Nephron progenitor cell (in vitro differentiated cells): Measurements from ENCODE around the gene PRR9.
A peak's percentile ranks its signal among the peaks of the same experiment; 100 is the strongest.

ENCODE experiments used
- DNase-seq: peaks from one replicate; pipeline ENCODE4 v3.0.0; 2021
- H3K27ac Mint-ChIP-seq: 2 replicates; pipeline ENCODE4 v1.8.0; 2021; ENCODE audit warnings: mild to moderate bottlenecking, moderate library complexity, mixed read lengths
- H3K27me3 Mint-ChIP-seq: 2 replicates; pipeline ENCODE4 v1.8.0; 2021; ENCODE audit warnings: mild to moderate bottlenecking, low read depth, mixed read lengths; ENCODE audit not compliant: poor library complexity
- H3K36me3 Mint-ChIP-seq: 2 replicates; pipeline ENCODE4 v1.8.0; 2021; ENCODE audit warnings: low read depth, mixed read lengths
- H3K4me1 Mint-ChIP-seq: 2 replicates; pipeline ENCODE4 v1.8.0; 2021; ENCODE audit warnings: mixed read lengths
- H3K4me3 Mint-ChIP-seq: 2 replicates; pipeline ENCODE4 v1.8.0; 2021; ENCODE audit warnings: mild to moderate bottlenecking, moderate library complexity, mixed read lengths
- H3K9me3 Mint-ChIP-seq: 2 replicates; pipeline ENCODE4 v1.8.0; 2021; ENCODE audit warnings: mild to moderate bottlenecking, moderate library complexity, mixed read lengths
- CTCF ChIP-seq: fragments of 200-600 bp; sonication (generic); IDR thresholded peaks from 2 replicates; pipeline ENCODE4 v1.5.0; 2021; ENCODE audit warnings: antibody characterized with exemption

Gene PRR9

GRCh38 chr1:153206631-153207030 lies 10.8 kb upstream of the PRR9 start:
- TF ChIP-seq CTCF, result no peak
- no peak for DNase-seq
- Mint-ChIP-seq H3K4me1 (peaks cover 13% of the 10 kb centered on the region), H3K27me3 (peaks cover 8% of the 10 kb centered on the region), H3K36me3 (no peaks in the 10 kb centered on the region), H3K9me3 (peaks cover 46% of the 10 kb centered on the region), H3K27ac (no peak overlapping the region), H3K4me3 (no peak overlapping the region)

- Mint-ChIP-seq H3K27me3 (peaks cover 3% of the 10 kb centered on the region), H3K27ac (no peak overlapping the region), H3K36me3 (no peaks in the 10 kb centered on the region), H3K4me3 (no peak overlapping the region), H3K9me3 (peaks cover 35% of the 10 kb centered on the region), H3K4me1 (peaks cover 13% of the 10 kb centered on the region)
- DNase-seq, result peak; percentile 35
- no peak for TF ChIP-seq CTCF
Measured at GRCh38 chr1:153210206-153210605, 7.2 kb upstream of the PRR9 start.

- no peak overlapping the region for H3K27ac Mint-ChIP-seq
- H3K9me3 Mint-ChIP-seq, result peaks cover 29% of the 10 kb centered on the region
- no peaks in the 10 kb centered on the region for H3K36me3 Mint-ChIP-seq
- TF ChIP-seq CTCF, result no peak
- no peak for DNase-seq
- H3K4me3 Mint-ChIP-seq, result no peak overlapping the region
- H3K4me1 Mint-ChIP-seq, result peaks cover 13% of the 10 kb centered on the region
- peaks cover 6% of the 10 kb centered on the region for H3K27me3 Mint-ChIP-seq
Measured at GRCh38 chr1:153212201-153212600, 5.2 kb upstream of the PRR9 start.

- peaks cover 3% of the 10 kb centered on the region for H3K27me3 Mint-ChIP-seq
- DNase-seq, result no peak
- no peak overlapping the region for H3K4me3 Mint-ChIP-seq
- H3K27ac Mint-ChIP-seq, result no peak overlapping the region
- peaks cover 13% of the 10 kb centered on the region for H3K4me1 Mint-ChIP-seq
- no peak for TF ChIP-seq CTCF
- H3K36me3 Mint-ChIP-seq, result no peaks in the 10 kb centered on the region
- peaks cover 22% of the 10 kb centered on the region for H3K9me3 Mint-ChIP-seq
Measured at GRCh38 chr1:153213519-153213918, 3.9 kb upstream of the PRR9 start.

- H3K36me3 Mint-ChIP-seq, result no peaks in the 10 kb centered on the region
Measured at GRCh38 chr1:153217744-153218416, 496 bp downstream of the PRR9 start.

More at GRCh38 chr1:153217744-153218416, 496 bp downstream of the PRR9 start:
- no peak for TF ChIP-seq CTCF
- H3K27ac Mint-ChIP-seq, result no peak overlapping the region
- H3K27me3 Mint-ChIP-seq, result peaks cover 10% of the 10 kb centered on the region
- no peak for DNase-seq
- H3K4me3 Mint-ChIP-seq, result no peak overlapping the region
- H3K9me3 Mint-ChIP-seq, result peaks cover 13% of the 10 kb centered on the region
- no peaks in the 10 kb centered on the region for H3K4me1 Mint-ChIP-seq
